ENCODE results near the gene LY6G6D. TPM values are rescaled to one million over a fixed set of nuclear protein-coding genes. Genes with fewer than 3 reads are reported as not detected.
"Not testable (repeated sequence)": the region's sequence is repeated elsewhere in the genome, so short reads cannot be mapped to it uniquely, and the experiment has no call there.

Gene LY6G6D
- total and polyA plus RNA-seq, 2 experiments from 2014 or later = 3.0 TPM; not detected in 1

DNA sequence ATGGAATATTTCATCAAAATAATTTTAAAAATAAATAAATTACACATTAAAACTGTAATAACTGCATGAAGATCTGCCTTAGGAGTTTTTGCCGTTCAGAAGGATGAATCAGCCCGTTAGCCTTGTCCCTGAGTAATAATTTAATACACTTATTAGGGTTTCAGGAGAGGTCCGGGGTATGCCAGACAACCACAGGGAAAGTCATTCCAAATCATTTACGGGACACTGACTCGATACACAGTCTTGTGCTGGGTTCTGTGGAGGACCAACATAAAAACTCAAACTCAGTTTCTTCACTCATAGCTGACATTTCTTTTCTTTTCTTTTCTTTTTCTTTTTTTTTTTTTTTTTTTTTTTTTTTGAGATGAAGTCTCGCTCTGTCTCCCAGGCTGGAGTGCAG lies 9.2 kb upstream of the LY6G6D start:
- H3K4me2 ChIP-seq = no peak overlapping the region
- H3K9me3 ChIP-seq (ENCODE audit: low read depth) = no peaks in the 10 kb centered on the region
- TF ChIP-seq EZH2 (IDR thresholded peaks at IDR 0.05; ENCODE audit: borderline replicate concordance) (no peak), EZH2phosphoT487 (IDR thresholded peaks at IDR 0.05; ENCODE audit: low read depth, severe bottlenecking, unreplicated experiment) (no peak), CTCF (IDR thresholded peaks at IDR 0.05; ENCODE audit: poor library complexity) (no peak)
- H3K9me2 ChIP-seq (replicated peaks; ENCODE audit: insufficient read depth) = no peaks in the 10 kb centered on the region
- no peaks in the 10 kb centered on the region for H3K36me3 ChIP-seq (replicated peaks; ENCODE audit: insufficient read depth, low read depth)
- H3K27me3 ChIP-seq = no peaks in the 10 kb centered on the region
- H3K79me2 ChIP-seq = peaks cover 19% of the 10 kb centered on the region
- no peaks in the 10 kb centered on the region for H4K20me1 ChIP-seq (ENCODE audit: insufficient read depth, poor library complexity, severe bottlenecking)
- H3K4me3 ChIP-seq = no peak overlapping the region
- H3K4me1 ChIP-seq (ENCODE audit: insufficient read depth) = peaks cover 18% of the 10 kb centered on the region
- 93% methylated on average over 5 of the region's 6 CpGs for WGBS (ENCODE audit: low lambda C conversion rate, missing lambda C conversion rate)
- H3K27ac ChIP-seq = no peak overlapping the region
- no peak overlapping the region for H2AFZ ChIP-seq
- no peak for DNase-seq (ENCODE audit: low spot score)

- H3K9me2 ChIP-seq (replicated peaks; ENCODE audit: insufficient read depth) = no peaks in the 10 kb centered on the region
- no peak within 1 kb of the TSS for H3K4me3 ChIP-seq
- no peak for DNase-seq (ENCODE audit: low spot score)
- peaks cover 12% of the 10 kb centered on the region for H3K79me2 ChIP-seq
- no peaks in the 10 kb centered on the region for H3K9me3 ChIP-seq (ENCODE audit: low read depth)
- no peak within 1 kb of the TSS for H2AFZ ChIP-seq
- no peak within 1 kb of the TSS for H3K4me2 ChIP-seq
- 80% methylated on average over 3 of the region's 3 CpGs for WGBS (ENCODE audit: low lambda C conversion rate, missing lambda C conversion rate)
- H3K4me1 ChIP-seq (ENCODE audit: insufficient read depth) = peaks cover 11% of the 10 kb centered on the region
- H3K27ac ChIP-seq = no peak within 1 kb of the TSS
- TF ChIP-seq EZH2 (IDR thresholded peaks at IDR 0.05; ENCODE audit: borderline replicate concordance) (no peak), CTCF (IDR thresholded peaks at IDR 0.05; ENCODE audit: poor library complexity) (no peak), EZH2phosphoT487 (IDR thresholded peaks at IDR 0.05; ENCODE audit: low read depth, severe bottlenecking, unreplicated experiment) (no peak)
- no peaks in the 10 kb centered on the region for H3K27me3 ChIP-seq
- H4K20me1 ChIP-seq (ENCODE audit: insufficient read depth, poor library complexity, severe bottlenecking) = no peaks in the 10 kb centered on the region
- no peaks in the 10 kb centered on the region for H3K36me3 ChIP-seq (replicated peaks; ENCODE audit: insufficient read depth, low read depth)
Observed at GRCh38 chr6:31706599-31706998, 8.5 kb upstream of the LY6G6D start, which contains the start of gene LY6G6F. Gene LY6G6F, plus strand, starts transcription at chr6:31706866. Its CDS starts 41 bp downstream, at chr6:31706907.

- H3K4me3 ChIP-seq = no peak overlapping the region
- H2AFZ ChIP-seq = no peak overlapping the region
- TF ChIP-seq EZH2phosphoT487 (IDR thresholded peaks at IDR 0.05; ENCODE audit: low read depth, severe bottlenecking, unreplicated experiment) = no peak
- TF ChIP-seq CTCF (IDR thresholded peaks at IDR 0.05; ENCODE audit: poor library complexity) = no peak
- no peak for TF ChIP-seq EZH2 (IDR thresholded peaks at IDR 0.05; ENCODE audit: borderline replicate concordance)
- WGBS (ENCODE audit: low lambda C conversion rate, missing lambda C conversion rate) = 91% methylated on average over 8 of the region's 10 CpGs
- no peak overlapping the region for H3K4me2 ChIP-seq
- no peaks in the 10 kb centered on the region for H3K9me2 ChIP-seq (replicated peaks; ENCODE audit: insufficient read depth)
- no peaks in the 10 kb centered on the region for H4K20me1 ChIP-seq (ENCODE audit: insufficient read depth, poor library complexity, severe bottlenecking)
- H3K79me2 ChIP-seq = peaks cover 1% of the 10 kb centered on the region
- H3K27ac ChIP-seq = no peak overlapping the region
- H3K9me3 ChIP-seq (ENCODE audit: low read depth) = no peaks in the 10 kb centered on the region
- H3K27me3 ChIP-seq = no peaks in the 10 kb centered on the region
- DNase-seq (ENCODE audit: low spot score) = no peak
- no peaks in the 10 kb centered on the region for H3K36me3 ChIP-seq (replicated peaks; ENCODE audit: insufficient read depth, low read depth)
- peaks cover 5% of the 10 kb centered on the region for H3K4me1 ChIP-seq (ENCODE audit: insufficient read depth)
Observed at GRCh38 chr6:31707701-31708100, 7.4 kb upstream of the LY6G6D start.

GRCh38 chr6:31708224-31708623 lies 6.9 kb upstream of the LY6G6D start:
- no peaks in the 10 kb centered on the region for H3K9me3 ChIP-seq (ENCODE audit: low read depth)
- DNase-seq (ENCODE audit: low spot score) = no peak
- no peak overlapping the region for H3K4me3 ChIP-seq
- 99% methylated on average over 3 of the region's 3 CpGs for WGBS (ENCODE audit: low lambda C conversion rate, missing lambda C conversion rate)
- no peak overlapping the region for H2AFZ ChIP-seq
- no peaks in the 10 kb centered on the region for H3K9me2 ChIP-seq (replicated peaks; ENCODE audit: insufficient read depth)
- no peaks in the 10 kb centered on the region for H3K79me2 ChIP-seq
- H3K27me3 ChIP-seq = no peaks in the 10 kb centered on the region
- TF ChIP-seq EZH2phosphoT487 (IDR thresholded peaks at IDR 0.05; ENCODE audit: low read depth, severe bottlenecking, unreplicated experiment) = no peak
- no peak for TF ChIP-seq EZH2 (IDR thresholded peaks at IDR 0.05; ENCODE audit: borderline replicate concordance)
- TF ChIP-seq CTCF (IDR thresholded peaks at IDR 0.05; ENCODE audit: poor library complexity) = no peak
- H3K36me3 ChIP-seq (replicated peaks; ENCODE audit: insufficient read depth, low read depth) = no peaks in the 10 kb centered on the region
- H3K27ac ChIP-seq = no peak overlapping the region
- H3K4me2 ChIP-seq = no peak overlapping the region
- H4K20me1 ChIP-seq (ENCODE audit: insufficient read depth, poor library complexity, severe bottlenecking) = no peaks in the 10 kb centered on the region
- peaks cover 5% of the 10 kb centered on the region for H3K4me1 ChIP-seq (ENCODE audit: insufficient read depth)

DNA sequence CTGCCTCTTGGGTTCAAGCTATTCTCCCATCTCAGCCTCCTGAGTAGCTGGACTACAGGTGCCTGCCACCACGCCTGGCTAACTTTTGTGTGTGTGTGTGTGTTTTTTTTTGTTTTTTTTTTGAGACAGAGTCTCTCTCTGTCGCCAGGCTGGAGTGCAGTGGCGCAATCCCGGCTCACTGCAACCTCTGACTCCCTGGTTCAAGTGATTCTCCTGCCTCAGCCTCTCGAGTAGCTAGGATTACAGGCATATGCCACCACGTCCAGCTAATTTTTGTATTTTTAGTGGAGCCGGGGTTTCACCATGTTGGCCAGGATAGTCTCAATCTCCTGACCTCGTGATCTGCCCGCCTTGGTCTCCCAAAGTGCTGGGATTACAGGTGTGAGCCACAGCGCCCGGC lies 6.0 kb upstream of the LY6G6D start:
- 89% methylated on average over 11 of the region's 11 CpGs for WGBS (ENCODE audit: low lambda C conversion rate, missing lambda C conversion rate)

More for the DNA sequence above, 6.0 kb upstream of the LY6G6D start:
- H3K9me2 ChIP-seq (replicated peaks; ENCODE audit: insufficient read depth); H3K27ac ChIP-seq; H3K27me3 ChIP-seq; H3K4me1 ChIP-seq (ENCODE audit: insufficient read depth); H4K20me1 ChIP-seq (ENCODE audit: insufficient read depth, poor library complexity, severe bottlenecking); H3K4me2 ChIP-seq; H3K79me2 ChIP-seq; DNase-seq (ENCODE audit: low spot score); H2AFZ ChIP-seq; H3K4me3 ChIP-seq; H3K36me3 ChIP-seq (replicated peaks; ENCODE audit: insufficient read depth, low read depth); H3K9me3 ChIP-seq (ENCODE audit: low read depth): not testable (repeated sequence)
